ENCODE measurements around the gene TEX29.

DNA sequence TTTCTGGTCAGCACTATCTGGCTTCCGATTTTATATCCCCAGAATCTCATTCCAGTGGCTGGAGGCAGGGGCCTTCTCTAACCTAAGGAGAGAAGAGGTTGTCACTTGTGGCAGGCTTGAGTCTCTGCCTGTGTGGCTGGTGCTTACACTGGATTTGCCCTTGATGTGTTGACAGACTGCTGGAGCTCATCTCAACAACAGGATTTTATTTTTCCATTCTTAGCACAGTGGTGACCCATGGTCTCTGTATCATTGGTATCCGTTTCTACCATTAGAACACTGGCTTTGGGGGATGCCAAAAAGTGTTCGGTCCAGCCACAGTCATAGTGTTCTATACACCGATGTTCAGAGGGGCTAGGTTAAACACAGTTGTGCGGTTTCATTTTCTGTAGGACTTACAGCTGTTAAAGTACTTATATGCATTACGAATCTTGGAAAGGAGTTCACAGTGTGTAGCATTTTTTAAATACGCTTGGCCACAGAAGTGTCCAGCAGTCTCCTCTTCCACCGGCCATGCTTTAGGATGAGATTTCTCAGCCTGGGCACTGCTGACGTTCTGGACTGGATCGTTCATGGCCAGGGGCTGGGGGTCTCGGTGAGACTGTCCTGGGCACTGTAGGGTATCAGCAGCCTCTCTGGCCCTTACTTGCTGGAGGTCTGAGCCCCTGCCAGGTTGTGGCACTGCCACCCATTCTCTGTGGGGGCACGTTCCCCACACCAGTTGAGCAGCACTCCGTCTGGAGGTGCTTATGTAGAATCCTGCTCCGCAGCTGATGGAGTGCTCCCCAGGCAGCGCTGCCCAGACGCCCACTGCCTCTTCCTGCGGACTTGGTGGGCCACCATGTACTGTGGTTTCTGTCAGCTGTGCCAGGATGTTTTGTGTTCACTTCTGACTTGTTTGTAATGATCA is 41.4 kb upstream of the TEX29 start:
- TF ChIP-seq, protein P1, sequence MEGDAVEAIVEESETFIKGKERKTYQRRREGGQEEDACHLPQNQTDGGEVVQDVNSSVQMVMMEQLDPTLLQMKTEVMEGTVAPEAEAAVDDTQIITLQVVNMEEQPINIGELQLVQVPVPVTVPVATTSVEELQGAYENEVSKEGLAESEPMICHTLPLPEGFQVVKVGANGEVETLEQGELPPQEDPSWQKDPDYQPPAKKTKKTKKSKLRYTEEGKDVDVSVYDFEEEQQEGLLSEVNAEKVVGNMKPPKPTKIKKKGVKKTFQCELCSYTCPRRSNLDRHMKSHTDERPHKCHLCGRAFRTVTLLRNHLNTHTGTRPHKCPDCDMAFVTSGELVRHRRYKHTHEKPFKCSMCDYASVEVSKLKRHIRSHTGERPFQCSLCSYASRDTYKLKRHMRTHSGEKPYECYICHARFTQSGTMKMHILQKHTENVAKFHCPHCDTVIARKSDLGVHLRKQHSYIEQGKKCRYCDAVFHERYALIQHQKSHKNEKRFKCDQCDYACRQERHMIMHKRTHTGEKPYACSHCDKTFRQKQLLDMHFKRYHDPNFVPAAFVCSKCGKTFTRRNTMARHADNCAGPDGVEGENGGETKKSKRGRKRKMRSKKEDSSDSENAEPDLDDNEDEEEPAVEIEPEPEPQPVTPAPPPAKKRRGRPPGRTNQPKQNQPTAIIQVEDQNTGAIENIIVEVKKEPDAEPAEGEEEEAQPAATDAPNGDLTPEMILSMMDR (IDR thresholded peaks at IDR 0.05; ENCODE audit: low read length) = no peak
- TF ChIP-seq EZH2 (IDR thresholded peaks at IDR 0.05; ENCODE audit: borderline replicate concordance, low read length) = no peak

All from OCI-LY1 (cell line).